AG04450 (cell line): Measurements from ENCODE around the gene KRTAP12-4. TPM values are rescaled to one million over a fixed set of nuclear protein-coding genes. Genes with fewer than 3 reads are reported as not detected.
"Not testable (repeated sequence)": the region's sequence is repeated elsewhere in the genome, so short reads cannot be mapped to it uniquely, and the experiment has no call there.

Experiments
- CTCF ChIA-PET: fragments of 300-600, 350-600 bp; formaldehyde crosslinking; extraction: SDS; loops from one replicate; lab custom pipeline; 2022; ENCODE audit warnings: antibody characterized with exemption, inconsistent platforms; lab: Charles Lee
- POLR2A ChIA-PET: fragments of 350-600 bp; formaldehyde crosslinking; extraction: SDS; loops from one replicate; lab custom pipeline; 2021; ENCODE audit warnings: antibody characterized with exemption, inconsistent platforms; lab: Yijun Ruan, JAX
- DNase-seq: peaks from one replicate; pipeline ENCODE4 v3.0.0-alpha.2; 2011; ENCODE audit warnings: low read depth, low spot score
- H3K27ac ChIP-seq: one replicate; pipeline ENCODE4 v1.5.1; 2012; ENCODE audit warnings: low read depth, low read length, control low read depth
- H3K27me3 ChIP-seq: one replicate; pipeline ENCODE4 v1.6.0; 2012; ENCODE audit warnings: low read length; ENCODE audit not compliant: control insufficient read depth, insufficient read depth
- H3K4me3 ChIP-seq: 2 replicates; pipeline ENCODE4 v1.5.1; 2011; ENCODE audit warnings: mild to moderate bottlenecking, low read depth, low read length, control low read depth
- H3K9me3 ChIP-seq: 2 replicates; pipeline ENCODE4 v1.5.1; 2012; ENCODE audit warnings: low read length; ENCODE audit not compliant: control insufficient read depth, insufficient read depth
- polyA plus RNA-seq: library from polyadenylated mRNA; depleted of rRNA; stranded (reverse); fragments of >200 nt; gene quantifications from 2 replicates; pipeline ENCODE4 v1.2.3, GENCODE V29; 2011
- TF ChIP-seq, protein P1 (sequence below): IDR thresholded peaks from 2 replicates; pipeline ENCODE4 v1.5.1; 2011; ENCODE audit warnings: low read depth, low read length, control low read depth, inconsistent platforms

KRTAP12-4 gene
- polyA plus RNA-seq, 1 experiment = not detected

DNA sequence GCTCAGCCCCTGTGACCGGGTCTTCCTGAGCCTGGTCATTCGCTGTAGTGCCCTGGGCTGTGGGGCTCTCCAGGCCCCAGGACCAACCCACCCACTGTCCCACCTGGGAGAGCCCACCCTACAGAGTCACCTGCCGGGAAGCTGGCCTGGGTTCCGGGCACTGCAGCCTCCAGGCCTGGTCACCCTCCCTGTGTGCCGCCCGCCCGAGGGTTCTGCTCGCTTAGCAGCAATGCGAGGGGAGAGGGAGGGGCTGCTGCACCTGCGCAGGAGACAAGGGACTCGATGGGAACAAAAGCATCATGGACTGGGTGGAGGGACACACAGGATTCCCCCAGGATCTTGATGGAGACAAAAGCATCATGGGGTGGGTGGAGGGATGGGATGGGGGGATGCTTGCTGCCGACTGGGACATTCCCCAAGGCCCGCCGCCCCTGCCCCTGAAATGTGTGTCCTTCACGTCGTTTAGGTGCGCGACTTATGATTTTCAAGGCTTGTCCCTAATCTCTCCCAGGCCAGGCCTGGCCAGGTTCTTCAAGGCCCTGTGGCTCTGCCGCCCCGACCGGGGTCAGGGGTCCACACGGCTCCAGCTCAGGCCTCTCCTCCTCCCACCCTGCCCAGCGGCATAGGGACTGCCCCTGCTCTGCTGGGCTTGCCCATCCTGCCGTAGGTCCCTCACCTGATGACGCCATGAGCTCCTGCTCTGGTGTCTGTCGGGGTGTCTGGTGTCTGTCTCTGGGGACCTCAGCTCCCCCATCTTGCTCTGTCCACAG lies 40.9 kb downstream of the KRTAP12-4 start:
- DNase-seq = no peak
- Histone ChIP-seq H3K9me3 (peaks cover 54% of the 10 kb centered on the region), H3K4me3 (no peak overlapping the region), H3K27me3 (no peaks in the 10 kb centered on the region), H3K27ac (no peak overlapping the region)
- ChIA-PET CTCF (no interaction called here), POLR2A (no interaction called here)
- TF ChIP-seq, protein P1, sequence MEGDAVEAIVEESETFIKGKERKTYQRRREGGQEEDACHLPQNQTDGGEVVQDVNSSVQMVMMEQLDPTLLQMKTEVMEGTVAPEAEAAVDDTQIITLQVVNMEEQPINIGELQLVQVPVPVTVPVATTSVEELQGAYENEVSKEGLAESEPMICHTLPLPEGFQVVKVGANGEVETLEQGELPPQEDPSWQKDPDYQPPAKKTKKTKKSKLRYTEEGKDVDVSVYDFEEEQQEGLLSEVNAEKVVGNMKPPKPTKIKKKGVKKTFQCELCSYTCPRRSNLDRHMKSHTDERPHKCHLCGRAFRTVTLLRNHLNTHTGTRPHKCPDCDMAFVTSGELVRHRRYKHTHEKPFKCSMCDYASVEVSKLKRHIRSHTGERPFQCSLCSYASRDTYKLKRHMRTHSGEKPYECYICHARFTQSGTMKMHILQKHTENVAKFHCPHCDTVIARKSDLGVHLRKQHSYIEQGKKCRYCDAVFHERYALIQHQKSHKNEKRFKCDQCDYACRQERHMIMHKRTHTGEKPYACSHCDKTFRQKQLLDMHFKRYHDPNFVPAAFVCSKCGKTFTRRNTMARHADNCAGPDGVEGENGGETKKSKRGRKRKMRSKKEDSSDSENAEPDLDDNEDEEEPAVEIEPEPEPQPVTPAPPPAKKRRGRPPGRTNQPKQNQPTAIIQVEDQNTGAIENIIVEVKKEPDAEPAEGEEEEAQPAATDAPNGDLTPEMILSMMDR = no peak

DNA sequence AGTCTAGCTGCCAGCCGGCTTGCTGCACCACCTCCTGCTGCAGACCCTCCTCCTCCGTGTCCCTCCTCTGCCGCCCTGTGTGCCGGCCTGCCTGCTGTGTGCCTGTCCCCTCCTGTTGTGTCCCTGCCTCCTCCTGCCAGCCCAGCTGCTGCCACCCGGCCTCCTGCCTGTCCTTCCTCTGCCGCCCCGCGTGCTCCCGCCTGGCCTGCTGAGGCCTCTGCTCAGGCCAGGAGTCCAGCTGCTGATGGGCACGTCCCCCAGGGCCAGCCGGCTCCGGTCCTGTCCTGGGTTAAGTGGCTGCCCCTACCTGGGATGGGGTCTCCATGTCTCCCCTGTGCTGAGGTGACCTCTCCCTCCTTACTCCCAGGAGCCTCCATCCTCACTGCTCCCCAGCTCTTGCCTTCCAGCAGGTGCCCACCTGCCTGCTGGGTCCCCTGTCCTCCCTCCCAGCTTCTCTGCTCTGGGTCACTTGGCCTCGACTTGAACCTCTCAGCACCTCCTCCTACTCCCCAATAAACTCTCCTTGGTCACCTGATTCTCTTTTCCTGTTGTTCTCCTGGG lies 41.7 kb downstream of the KRTAP12-4 start:
- TF ChIP-seq, protein P1 = no peak
- H3K4me3 ChIP-seq = no peak overlapping the region
- H3K27me3 ChIP-seq = no peaks in the 10 kb centered on the region
- DNase-seq = no peak
- POLR2A ChIA-PET = no interaction called here
- H3K27ac ChIP-seq = no peak overlapping the region
- H3K9me3 ChIP-seq = peaks cover 54% of the 10 kb centered on the region
- CTCF ChIA-PET = no interaction called here

DNA sequence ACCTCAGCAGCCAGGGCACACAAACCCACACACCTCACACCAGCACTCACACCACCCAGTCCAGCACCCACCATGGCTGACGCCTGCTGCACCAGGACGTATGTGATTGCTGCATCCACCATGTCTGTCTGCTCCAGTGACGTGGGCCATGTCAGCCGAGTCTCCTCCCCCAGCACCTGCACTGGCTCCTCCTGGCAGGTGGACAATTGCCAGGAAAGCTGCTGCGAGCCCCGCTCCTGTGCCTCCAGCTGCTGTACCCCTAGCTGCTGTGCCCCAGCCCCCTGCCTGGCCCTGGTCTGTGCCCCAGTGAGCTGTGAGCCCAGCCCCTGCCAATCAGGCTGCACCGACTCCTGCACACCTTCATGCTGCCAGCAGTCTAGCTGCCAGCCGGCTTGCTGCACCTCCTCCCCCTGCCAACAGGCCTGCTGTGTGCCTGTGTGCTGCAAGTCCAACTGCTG lies 42.4 kb downstream of the KRTAP12-4 start, which contains the start of gene KRTAP10-8:
Gene KRTAP10-8, plus strand, starts transcription at position 51 of the 458 bp plus-strand sequence. Its CDS starts 22 bp downstream, at position 73.
- TF ChIP-seq, protein P1 = no peak
- no peaks in the 10 kb centered on the region for H3K27me3 ChIP-seq
- ChIA-PET CTCF (no interaction called here), POLR2A (no interaction called here)
- no peak for DNase-seq
- no peak within 1 kb of the TSS for H3K4me3 ChIP-seq
- H3K9me3 ChIP-seq = peaks cover 51% of the 10 kb centered on the region
- H3K27ac ChIP-seq = no peak within 1 kb of the TSS

DNA sequence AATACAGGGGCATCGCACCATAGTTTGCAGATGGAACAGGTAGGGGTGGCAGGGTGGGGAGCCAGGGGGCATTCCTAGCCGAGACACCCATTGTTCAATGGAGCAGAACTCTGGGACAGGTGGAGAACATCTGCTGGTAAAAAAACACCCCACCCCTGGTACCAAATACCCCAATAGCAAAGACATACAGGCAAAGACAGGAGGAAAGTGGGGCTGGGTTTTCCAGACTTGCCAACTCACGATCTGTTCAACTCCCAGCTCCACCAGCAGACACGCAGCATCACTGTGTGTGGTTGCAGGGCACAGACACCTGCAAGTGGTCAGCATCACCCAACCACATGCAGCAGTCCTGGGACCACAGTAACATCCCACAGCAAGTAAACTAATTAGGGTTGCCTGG lies 42.9 kb downstream of the KRTAP12-4 start:
- ChIA-PET POLR2A (no interaction called here), CTCF (no interaction called here)
- H3K27ac ChIP-seq = no peak overlapping the region
- no peaks in the 10 kb centered on the region for H3K27me3 ChIP-seq
- H3K4me3 ChIP-seq = no peak overlapping the region
- peaks cover 47% of the 10 kb centered on the region for H3K9me3 ChIP-seq
- DNase-seq = no peak
- TF ChIP-seq, protein P1 = no peak

DNA sequence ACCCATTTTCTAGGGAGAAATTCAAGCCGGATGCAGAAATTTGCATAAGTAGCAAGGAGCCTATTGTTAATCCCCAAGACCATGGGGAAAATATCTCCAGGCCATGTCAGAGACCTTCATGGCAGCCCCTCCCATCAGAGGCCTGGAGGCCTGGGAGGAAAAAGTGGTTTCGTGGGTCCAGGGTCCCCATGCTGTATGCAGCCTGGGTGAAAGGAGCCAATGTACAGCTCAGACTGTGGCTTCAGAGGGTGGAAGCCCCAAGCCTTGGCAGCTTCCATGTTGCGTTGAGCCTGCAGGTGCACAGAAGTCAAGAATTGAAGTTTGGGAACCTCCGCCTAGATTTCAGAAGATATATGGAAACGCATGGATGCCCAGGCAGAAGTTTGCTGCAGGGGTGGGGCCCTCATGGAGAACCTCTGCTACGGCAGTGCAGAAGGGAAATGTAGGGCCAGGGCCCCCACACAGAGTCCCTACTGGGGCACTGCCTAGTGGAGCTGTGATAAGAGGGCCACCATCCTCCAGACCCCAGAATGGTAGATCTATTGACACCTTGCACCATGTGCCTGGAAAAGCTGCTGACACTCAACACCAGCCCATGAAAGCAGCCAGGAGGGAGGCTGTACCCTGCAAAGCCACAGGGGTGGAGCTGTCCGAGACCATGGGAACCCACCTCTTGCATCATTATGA lies 44.2 kb downstream of the KRTAP12-4 start:
- H3K4me3 ChIP-seq, POLR2A ChIA-PET, H3K27me3 ChIP-seq, H3K27ac ChIP-seq, DNase-seq: not testable (repeated sequence)
- H3K9me3 ChIP-seq = peaks cover 36% of the 10 kb centered on the region
- CTCF ChIA-PET = interaction anchor here (1.1 kb wide), 1 partner anchor 183 kb away, joined by 3 read pairs; no protein-coding TSS in a partner anchor
